ENCODE data around the gene PACS1.

DNA sequence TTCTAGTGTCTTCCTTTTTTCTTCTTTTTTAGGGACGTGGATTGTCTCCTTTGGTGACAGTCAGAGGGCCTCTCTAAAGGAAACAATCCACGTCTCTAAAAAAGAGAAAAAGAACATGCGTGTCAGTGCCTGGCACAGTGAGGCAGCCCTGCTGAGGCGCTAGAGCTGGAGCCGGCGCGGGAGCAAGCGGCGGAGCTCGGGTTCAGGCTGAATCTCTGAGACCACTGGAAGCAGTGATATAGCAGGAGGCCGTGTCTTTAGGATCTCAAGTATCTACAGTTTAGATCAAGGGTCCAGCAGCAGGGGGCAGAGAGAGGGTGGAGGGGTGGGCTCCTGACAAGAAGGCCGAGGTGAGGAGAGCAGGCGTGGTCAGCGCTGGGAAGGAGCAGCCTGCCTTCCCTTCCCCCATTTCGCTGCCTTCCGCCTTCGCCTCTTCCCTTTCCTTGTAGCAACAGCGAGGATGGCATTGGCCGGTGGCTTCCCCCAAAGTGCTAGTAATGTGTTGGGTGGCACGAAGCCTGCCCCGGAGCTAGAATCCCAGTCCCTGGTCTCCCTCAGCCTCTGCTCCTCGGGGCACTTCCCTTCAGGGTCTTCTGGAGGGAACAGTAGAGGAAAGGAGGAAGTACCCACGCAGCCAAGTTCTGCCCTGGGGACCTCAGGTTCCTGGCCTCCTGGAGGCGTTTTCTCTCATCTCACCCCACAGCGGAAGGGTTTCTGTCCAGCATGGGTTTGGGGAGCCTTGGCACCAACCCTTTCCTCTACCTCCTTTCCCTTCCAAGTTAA is 170.1 kb downstream of the PACS1 start:
- no peak for TF ChIP-seq POLR2A (IDR thresholded peaks at IDR 0.05; ENCODE audit: low read depth, low read length)
- TF ChIP-seq POLR2AphosphoS5 (IDR thresholded peaks at IDR 0.05; ENCODE audit: low read depth, low read length) = no peak
- TF ChIP-seq TAF1 (IDR thresholded peaks at IDR 0.05; ENCODE audit: low read depth, low read length) = no peak
- TF ChIP-seq PAX5 (IDR thresholded peaks at IDR 0.05; ENCODE audit: insufficient read depth, low read length, severe bottlenecking) = no peak
- TF ChIP-seq SPI1 (IDR thresholded peaks at IDR 0.05; ENCODE audit: low read depth, low read length) = no peak
- TF ChIP-seq POU2F2 (IDR thresholded peaks at IDR 0.05; ENCODE audit: low read depth, low read length) = no peak

All from GM12891 (cell line).